Spleen (tissue), 7 donors: ENCODE results near the gene SHC3.

Experiments
- POLR2A ChIP-seq, 3 donors: fragments of 450-650 bp; IDR thresholded peaks; one replicate each; pipeline ENCODE4 v1.5.1; 2017; ENCODE audit warnings: antibody characterized with exemption in 3 of 3, mild to moderate bottlenecking in 1 of 3
- TF ChIP-seq, protein P1 (sequence below), 11 experiments: fragments of 200-600 bp in 7 of 11; fragments of 450-650 bp in 4 of 11; sonication (generic) in 4 of 11; IDR thresholded peaks in 8 of 11; conservative IDR thresholded peaks in 3 of 11; 1 replicate in 7 of 11; 2 replicates in 4 of 11; pipeline versions ENCODE4 v1.4.0 to v1.8.0; 2016 to 2021; ENCODE audit warnings: antibody characterized with exemption in 11 of 11, inconsistent platforms in 4 of 11, mild to moderate bottlenecking in 1 of 11
- donor health status: DM: no; HTN: no; CAD: no; lungs with moderate emphysema.
- donor health status: DM: no; HTN: no; CAD: no.
- donor health status: DM: no; HTN: no; CAD: no.

GRCh38 chr9:89218040-89218928 lies 39.7 kb upstream of the SHC3 start:
- TF ChIP-seq, protein P1, sequence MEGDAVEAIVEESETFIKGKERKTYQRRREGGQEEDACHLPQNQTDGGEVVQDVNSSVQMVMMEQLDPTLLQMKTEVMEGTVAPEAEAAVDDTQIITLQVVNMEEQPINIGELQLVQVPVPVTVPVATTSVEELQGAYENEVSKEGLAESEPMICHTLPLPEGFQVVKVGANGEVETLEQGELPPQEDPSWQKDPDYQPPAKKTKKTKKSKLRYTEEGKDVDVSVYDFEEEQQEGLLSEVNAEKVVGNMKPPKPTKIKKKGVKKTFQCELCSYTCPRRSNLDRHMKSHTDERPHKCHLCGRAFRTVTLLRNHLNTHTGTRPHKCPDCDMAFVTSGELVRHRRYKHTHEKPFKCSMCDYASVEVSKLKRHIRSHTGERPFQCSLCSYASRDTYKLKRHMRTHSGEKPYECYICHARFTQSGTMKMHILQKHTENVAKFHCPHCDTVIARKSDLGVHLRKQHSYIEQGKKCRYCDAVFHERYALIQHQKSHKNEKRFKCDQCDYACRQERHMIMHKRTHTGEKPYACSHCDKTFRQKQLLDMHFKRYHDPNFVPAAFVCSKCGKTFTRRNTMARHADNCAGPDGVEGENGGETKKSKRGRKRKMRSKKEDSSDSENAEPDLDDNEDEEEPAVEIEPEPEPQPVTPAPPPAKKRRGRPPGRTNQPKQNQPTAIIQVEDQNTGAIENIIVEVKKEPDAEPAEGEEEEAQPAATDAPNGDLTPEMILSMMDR (IDR thresholded peaks at IDR 0.05 in 8 of 11, conservative IDR thresholded peaks at IDR 0.05 in 3 of 11), result no peak
- TF ChIP-seq POLR2A (IDR thresholded peaks at IDR 0.05), result no peak
